Measurements from ENCODE around the gene VPS25. TPM values are rescaled to one million over a fixed set of nuclear protein-coding genes. Genes with fewer than 3 reads are reported as not detected.
A peak's percentile ranks its signal among the peaks of the same experiment; 100 is the strongest.

The VPS25 gene
- total RNA-seq, 6 donors from 2014 or later: 19.0 to 54.6 (median 36.7) TPM

- Histone ChIP-seq H3K4me3 (peak overlapping the region; percentile 65 to 90 (median 70)), H3K27ac (peak overlapping the region; percentile 90 to 97 (median 95)), H3K4me1 (peaks cover 31 to 40% (median 33%) of the 10 kb centered on the region in 4 donors), H3K27me3 (no peaks in the 10 kb centered on the region), H3K9me3 (no peaks in the 10 kb centered on the region), H3K36me3 (no peaks in the 10 kb centered on the region)
- WGBS, 2 donors: 42 to 45% methylated on average over 10 of the region's 10 CpGs
- DNase-seq (no peak), ATAC-seq (ENCODE audit: low FRiP score in 2 of 2) (no peak)
- TF ChIP-seq EP300 (IDR thresholded peaks at IDR 0.05): no peak
- TF ChIP-seq, protein P1, sequence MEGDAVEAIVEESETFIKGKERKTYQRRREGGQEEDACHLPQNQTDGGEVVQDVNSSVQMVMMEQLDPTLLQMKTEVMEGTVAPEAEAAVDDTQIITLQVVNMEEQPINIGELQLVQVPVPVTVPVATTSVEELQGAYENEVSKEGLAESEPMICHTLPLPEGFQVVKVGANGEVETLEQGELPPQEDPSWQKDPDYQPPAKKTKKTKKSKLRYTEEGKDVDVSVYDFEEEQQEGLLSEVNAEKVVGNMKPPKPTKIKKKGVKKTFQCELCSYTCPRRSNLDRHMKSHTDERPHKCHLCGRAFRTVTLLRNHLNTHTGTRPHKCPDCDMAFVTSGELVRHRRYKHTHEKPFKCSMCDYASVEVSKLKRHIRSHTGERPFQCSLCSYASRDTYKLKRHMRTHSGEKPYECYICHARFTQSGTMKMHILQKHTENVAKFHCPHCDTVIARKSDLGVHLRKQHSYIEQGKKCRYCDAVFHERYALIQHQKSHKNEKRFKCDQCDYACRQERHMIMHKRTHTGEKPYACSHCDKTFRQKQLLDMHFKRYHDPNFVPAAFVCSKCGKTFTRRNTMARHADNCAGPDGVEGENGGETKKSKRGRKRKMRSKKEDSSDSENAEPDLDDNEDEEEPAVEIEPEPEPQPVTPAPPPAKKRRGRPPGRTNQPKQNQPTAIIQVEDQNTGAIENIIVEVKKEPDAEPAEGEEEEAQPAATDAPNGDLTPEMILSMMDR (IDR thresholded peaks at IDR 0.05): peak in 2 of 6 experiments; percentile 20 to 32
Measured at GRCh38 chr17:42743595-42744282, 29.5 kb upstream of the VPS25 start.

DNA sequence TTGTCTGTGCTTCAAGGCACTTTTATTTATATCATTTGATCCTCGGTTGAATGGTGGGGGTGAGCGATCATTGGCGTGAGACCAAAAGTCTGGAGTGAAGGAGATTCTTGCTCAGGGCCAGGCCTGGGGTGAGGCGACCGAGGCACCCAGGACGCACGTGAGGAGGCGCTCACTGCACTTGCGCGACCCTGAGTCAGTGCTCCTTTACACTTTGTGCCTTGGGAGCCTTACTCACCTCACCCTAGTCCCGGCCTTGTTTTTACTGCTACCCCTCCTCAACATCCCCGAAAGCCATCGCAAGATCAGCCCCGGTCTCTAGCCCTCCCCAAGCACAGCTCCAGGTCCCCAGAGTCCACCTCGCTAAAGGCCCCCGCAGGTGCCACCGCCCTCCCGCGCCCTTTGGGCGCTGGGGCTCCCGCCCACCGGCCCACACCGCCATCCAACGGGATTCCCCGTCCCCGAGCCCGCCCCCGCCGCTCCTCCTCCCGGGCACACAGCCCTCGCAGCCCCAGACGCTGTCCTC is 28.9 kb upstream of the VPS25 start:
- Histone ChIP-seq H3K9me3 (no peaks in the 10 kb centered on the region), H3K27me3 (no peaks in the 10 kb centered on the region), H3K4me1 (peaks cover 37 to 43% (median 39%) of the 10 kb centered on the region in 4 donors), H3K36me3 (no peaks in the 10 kb centered on the region), H3K27ac (peak overlapping the region; percentile 90 to 97 (median 95)), H3K4me3 (peak overlapping the region; percentile 65 to 90 (median 70))
- ATAC-seq (ENCODE audit: low FRiP score in 2 of 2): peak; percentile 90 to 92
- 0 to 1% methylated on average over 17 to 18 of the region's 32 CpGs for WGBS, 2 donors
- DNase-seq: peak; percentile 83 to 94
- TF ChIP-seq POLR2AphosphoS5 (IDR thresholded peaks at IDR 0.05): no peak
- TF ChIP-seq POLR2A (IDR thresholded peaks at IDR 0.05): no peak
- no peak for TF ChIP-seq EP300 (IDR thresholded peaks at IDR 0.05)
- TF ChIP-seq, protein P1 (IDR thresholded peaks at IDR 0.05): no peak

DNA sequence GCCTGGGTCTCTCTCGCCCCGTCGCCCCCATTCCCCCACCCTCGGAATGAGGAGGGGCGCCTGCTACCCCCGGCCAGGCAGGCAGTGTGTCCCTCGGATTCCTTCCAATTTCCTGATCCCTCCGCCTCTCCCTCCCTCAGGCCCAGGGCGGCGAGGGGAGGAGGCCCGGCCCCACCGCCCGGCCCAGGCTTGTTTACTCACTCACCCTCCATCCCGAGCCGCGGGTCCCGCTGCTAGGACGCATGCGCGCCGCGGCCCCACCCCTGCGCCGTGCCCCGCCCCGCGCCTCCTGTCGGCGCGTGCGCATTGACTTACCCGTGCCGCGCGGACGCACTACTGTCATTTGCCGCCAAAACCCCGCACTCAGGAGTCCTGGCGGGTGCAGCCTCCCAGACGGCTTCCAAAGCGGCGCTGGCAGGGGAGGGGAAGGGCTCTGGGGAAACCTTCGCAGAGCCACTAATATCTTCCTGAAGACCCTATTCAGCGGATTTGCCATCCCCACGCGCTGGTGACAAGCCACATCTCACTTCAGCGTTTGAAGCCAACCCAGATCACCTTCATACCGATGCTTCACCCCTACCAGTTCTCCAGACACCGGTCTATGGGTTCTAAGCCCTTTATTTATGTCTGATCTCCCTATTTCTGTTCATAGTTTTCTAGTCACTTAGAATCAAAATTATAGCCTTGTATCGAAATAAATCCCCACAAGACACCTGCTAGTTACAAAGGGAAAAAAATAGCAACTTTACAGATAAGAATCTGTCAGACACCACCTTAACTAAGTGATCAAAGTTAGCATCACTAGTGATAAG is 28.2 kb upstream of the VPS25 start, which contains the start of gene EZH1:
EZH1 (minus strand) TSS at position 235 of the 812 bp plus-strand sequence. CDS start 16,099 bp downstream, outside the sequence.
- DNase-seq (peak; percentile 91 to 98), ATAC-seq (ENCODE audit: low FRiP score in 2 of 2) (peak; percentile 98)
- no peaks in the 10 kb centered on the region for H3K9me3 ChIP-seq
- H3K4me3 ChIP-seq: peak within 1 kb of the TSS; percentile 65 to 90 (median 70)
- peaks cover 42 to 48% (median 44%) of the 10 kb centered on the region in 4 donors for H3K4me1 ChIP-seq
- no peaks in the 10 kb centered on the region for H3K27me3 ChIP-seq
- 9 to 13% methylated on average over 18 to 39 of the region's 50 CpGs for whole genome bisulfite sequencing, 2 donors
- peak within 1 kb of the TSS; percentile 90 to 97 (median 95) for H3K27ac ChIP-seq
- H3K36me3 ChIP-seq: no peaks in the 10 kb centered on the region
- TF ChIP-seq EP300 (IDR thresholded peaks at IDR 0.05) (peak in 1 of 4 donors; percentile 44), POLR2AphosphoS5 (IDR thresholded peaks at IDR 0.05) (peak; percentile 88 to 94), POLR2A (IDR thresholded peaks at IDR 0.05) (peak in 3 of 4 donors; percentile 47 to 94 (median 74))
- TF ChIP-seq, protein P1 (IDR thresholded peaks at IDR 0.05): peak in 4 of 6 experiments; percentile 35 to 56 (median 47)

- Histone ChIP-seq H3K4me3 (no peak overlapping the region), H3K4me1 (peaks cover 39 to 54% (median 45%) of the 10 kb centered on the region in 4 donors), H3K36me3 (no peaks in the 10 kb centered on the region), H3K9me3 (no peaks in the 10 kb centered on the region), H3K27me3 (no peaks in the 10 kb centered on the region), H3K27ac (peak overlapping the region; percentile 16 to 73 (median 50))
- ATAC-seq (ENCODE audit: low FRiP score in 2 of 2): peak in 1 of 2 donors; percentile 27
- TF ChIP-seq, protein P1 (IDR thresholded peaks at IDR 0.05): no peak
- TF ChIP-seq EP300 (IDR thresholded peaks at IDR 0.05) (no peak), POLR2A (IDR thresholded peaks at IDR 0.05) (no peak), POLR2AphosphoS5 (IDR thresholded peaks at IDR 0.05) (no peak)
- WGBS, 2 donors: 46 to 55% methylated on average over 7 of the region's 7 CpGs
- no peak for DNase-seq
Measured at GRCh38 chr17:42748202-42748907, 24.9 kb upstream of the VPS25 start.

Data from upper lobe of left lung (tissue), 6 donors.